Psoas muscle (tissue), 8 donors: ENCODE measurements around the gene C2orf49. TPM values are rescaled to one million over a fixed set of nuclear protein-coding genes. Genes with fewer than 3 reads are reported as not detected.

Source experiments
- ATAC-seq, 4 donors: fragments of 200-7000 bp; cut with Tn5 transposase; one replicate each; pipeline ENCODE4 v1.9.1; 2020; ENCODE audit warnings: moderate library complexity in 3 of 4, mild to moderate bottlenecking in 2 of 4
- DNase-seq, 2 donors: peaks; one replicate each; pipeline ENCODE4 v3.0.0-alpha.2; 2020
- H3K27ac ChIP-seq: fragments of 200-600 bp; one replicate; pipeline ENCODE4 v1.8.0; 2022
- H3K27me3 ChIP-seq, 3 donors: fragments of 200-600 bp in 1 of 3; one replicate each; pipeline versions ENCODE4 v1.6.1 to v1.8.0; 2013 to 2022; ENCODE audit warnings: low read length in 2 of 3, mild to moderate bottlenecking in 2 of 3, moderate library complexity in 1 of 3; ENCODE audit not compliant: insufficient read depth in 3 of 3
- H3K36me3 ChIP-seq, 2 donors: fragments of 200-600 bp in 1 of 2; one replicate each; pipeline versions ENCODE4 v1.6.1 to v1.8.0; 2013 to 2022; ENCODE audit warnings: low read depth in 1 of 2, mild to moderate bottlenecking in 1 of 2, moderate library complexity in 1 of 2; ENCODE audit not compliant: insufficient read depth in 1 of 2
- H3K4me1 ChIP-seq: fragments of 200-600 bp; one replicate; pipeline ENCODE4 v1.8.0; 2022
- H3K4me3 ChIP-seq: fragments of 200-600 bp; one replicate; pipeline ENCODE4 v1.8.0; 2022; ENCODE audit warnings: mild to moderate bottlenecking
- H3K9me3 ChIP-seq: fragments of 200-600 bp; one replicate; pipeline ENCODE4 v1.8.0; 2022
- CTCF ChIP-seq: fragments of 200-600 bp; IDR thresholded peaks from one replicate; pipeline ENCODE4 v1.8.0; 2022; ENCODE audit warnings: antibody characterized with exemption
- WGBS, 3 donors: extraction: QIAGEN DNeasy Blood & Tissue Kit; methylation state at CpG; one replicate each; pipeline versions ENCODE4 v1.1.6 to v1.1.7; 2013; 5-methylcytosine and 5-hydroxymethylcytosine counted together
- intact Hi-C, 2 donors: fragments of 100-400 bp; cut with DNase I; formaldehyde crosslinking; loops; one replicate each; pipeline versions ENCODE4 v1.11.0 to v1.14.2; 2022
- polyA plus RNA-seq, 3 donors: library from polyadenylated mRNA; stranded (reverse); fragments of 200-250 nt; gene quantifications; one replicate each; pipeline ENCODE4 v1.2.3, GENCODE V29; 2013
- total RNA-seq, 4 donors: library from RNA; stranded (reverse); fragmentation: NEBNext Ultra II Directional in 2 of 4; extraction: Animal tissue kit (Norgen Biotek cat#: 25700) in 2 of 4; gene quantifications; one replicate each; pipeline versions ENCODE4 v1.2.1 to v1.2.4, GENCODE V29; 2021 to 2023
- donor health status: healthy with polysubstance abuse.
- donor health status: DM: no; HTN: no; CAD: no; lungs with moderate emphysema.
- donor health status: Bipolar disorder and iron deficiency.
- donor health status: healthy.
- donor health status: DM: yes; HTN: yes; CAD: no.
- donor health status: DM: no; HTN: no; CAD: no.
- donor health status: DM: no; HTN: no; CAD: no.
- donor health status: DM: yes; HTN: yes; CAD: no.

The C2orf49 gene
- total and polyA plus RNA-seq, 7 donors, result 13.2 to 24.6 (median 15.0) TPM

GRCh38 chr2:105384216-105384615, 46.9 kb downstream of the C2orf49 start:
- Histone ChIP-seq H3K9me3 (no peaks in the 10 kb centered on the region), H3K36me3 (peaks cover 4 to 28% of the 10 kb centered on the region in 2 donors), H3K27ac (peak overlapping the region; percentile 84), H3K27me3 (no peaks in the 10 kb centered on the region), H3K4me3 (no peak overlapping the region), H3K4me1 (peaks cover 87% of the 10 kb centered on the region)
- ATAC-seq (peak in 1 of 4 donors; percentile 22), DNase-seq (no peak)
- intact Hi-C loops, result no loop called here
- 50 to 75% (median 59%) methylated on average over 7 of the region's 7 CpGs for WGBS, 3 donors
- no peak for TF ChIP-seq CTCF

- intact Hi-C loops, result no loop called here
- H3K9me3 ChIP-seq, result no peaks in the 10 kb centered on the region
- TF ChIP-seq CTCF, result no peak
- WGBS, 3 donors, result 64 to 81% (median 68%) methylated on average over 5 of the region's 5 CpGs
- H3K27me3 ChIP-seq, result no peaks in the 10 kb centered on the region
- ATAC-seq, result no peak
- H3K4me3 ChIP-seq, result no peak overlapping the region
- H3K36me3 ChIP-seq, result peaks cover 4 to 28% of the 10 kb centered on the region in 2 donors
- peak overlapping the region; percentile 88 for H3K27ac ChIP-seq
- H3K4me1 ChIP-seq, result peaks cover 86% of the 10 kb centered on the region
- DNase-seq, result no peak
Observed at GRCh38 chr2:105384861-105385260, 47.5 kb downstream of the C2orf49 start.

- no peak for DNase-seq
- Histone ChIP-seq H3K36me3 (peaks cover 4 to 28% of the 10 kb centered on the region in 2 donors), H3K27me3 (no peaks in the 10 kb centered on the region), H3K27ac (peak overlapping the region; percentile 88), H3K9me3 (no peaks in the 10 kb centered on the region), H3K4me1 (peaks cover 77% of the 10 kb centered on the region), H3K4me3 (no peak overlapping the region)
- no peak for TF ChIP-seq CTCF
- intact Hi-C loops, result no loop called here
- 86 to 91% (median 87%) methylated on average over 20 of the region's 20 CpGs for WGBS, 3 donors
- no peak for ATAC-seq
Observed at GRCh38 chr2:105385731-105386540, 48.6 kb downstream of the C2orf49 start.

- no peak overlapping the region for H3K4me3 ChIP-seq
- DNase-seq (no peak), ATAC-seq (peak; percentile 82 to 86 (median 84))
- intact Hi-C loops, result no loop called here
- H3K27ac ChIP-seq, result peak overlapping the region; percentile 88
- H3K4me1 ChIP-seq, result peaks cover 65% of the 10 kb centered on the region
- H3K27me3 ChIP-seq, result no peaks in the 10 kb centered on the region
- TF ChIP-seq CTCF, result no peak
- 36 to 48% (median 41%) methylated on average over 4 of the region's 4 CpGs for WGBS, 3 donors
- H3K9me3 ChIP-seq, result no peaks in the 10 kb centered on the region
- peaks cover 4 to 31% of the 10 kb centered on the region in 2 donors for H3K36me3 ChIP-seq
Observed at GRCh38 chr2:105387225-105387624, 49.9 kb downstream of the C2orf49 start.
